ENCODE data around the gene TMEM59. TPM values are rescaled to one million over a fixed set of nuclear protein-coding genes. Genes with fewer than 3 reads are reported as not detected.
"Not testable (repeated sequence)": the region's sequence is repeated elsewhere in the genome, so short reads cannot be mapped to it uniquely, and the experiment has no call there.

Gene TMEM59
- 10 to 100 TPM; 89.4 to 97.7 TPM for total RNA-seq

GRCh38 chr1:54052934-54053744 is at the start of gene TMEM59, which contains the start of gene TCEANC2:
TSS of gene TMEM59 (minus strand) at chr1:54053204. CDS start at chr1:54053188, 16 bp downstream.
TSS of gene TCEANC2 (plus strand) at chr1:54053608. CDS start at chr1:54054423, 815 bp downstream.
- peak; percentile 97 for DNase-seq
- Mint-ChIP-seq H3K9me3 (no peaks in the 10 kb centered on the region), H3K4me1 (peaks cover 36% of the 10 kb centered on the region), H3K36me3 (peaks cover 20% of the 10 kb centered on the region), H3K27me3 (no peaks in the 10 kb centered on the region), H3K4me3 (no peak within 1 kb of the TSS), H3K27ac (no peak within 1 kb of the TSS)

GRCh38 chr1:54100500-54100899 is 47.5 kb upstream of the TMEM59 start:
- H3K27ac Mint-ChIP-seq, result no peak overlapping the region
- H3K27me3 Mint-ChIP-seq, result no peaks in the 10 kb centered on the region
- no peak for DNase-seq
- H3K36me3 Mint-ChIP-seq, result peaks cover 24% of the 10 kb centered on the region
- H3K4me3 Mint-ChIP-seq, result no peak overlapping the region
- no peaks in the 10 kb centered on the region for H3K9me3 Mint-ChIP-seq
- H3K4me1 Mint-ChIP-seq, result no peaks in the 10 kb centered on the region

- no peak for DNase-seq
- no peaks in the 10 kb centered on the region for H3K9me3 Mint-ChIP-seq
- H3K27ac Mint-ChIP-seq, result no peak overlapping the region
- peaks cover 24% of the 10 kb centered on the region for H3K36me3 Mint-ChIP-seq
- no peak overlapping the region for H3K4me3 Mint-ChIP-seq
- H3K4me1 Mint-ChIP-seq, result no peaks in the 10 kb centered on the region
- no peaks in the 10 kb centered on the region for H3K27me3 Mint-ChIP-seq
These were observed 46.1 kb upstream of the TMEM59 start for GRCh38 chr1:54099061-54099610.

GRCh38 chr1:54096877-54097240 is 43.9 kb upstream of the TMEM59 start:
- H3K36me3 Mint-ChIP-seq, result peaks cover 12% of the 10 kb centered on the region
- no peaks in the 10 kb centered on the region for H3K9me3 Mint-ChIP-seq
- H3K4me3 Mint-ChIP-seq, result no peak overlapping the region
- no peak for DNase-seq
- H3K27ac Mint-ChIP-seq, result no peak overlapping the region
- no peaks in the 10 kb centered on the region for H3K4me1 Mint-ChIP-seq
- H3K27me3 Mint-ChIP-seq, result no peaks in the 10 kb centered on the region

GRCh38 chr1:54096227-54096876 is 43.3 kb upstream of the TMEM59 start:
- DNase-seq, result no peak
- H3K27ac Mint-ChIP-seq, result no peak overlapping the region
- no peaks in the 10 kb centered on the region for H3K27me3 Mint-ChIP-seq
- H3K4me3 Mint-ChIP-seq, result no peak overlapping the region
- H3K4me1 Mint-ChIP-seq, result no peaks in the 10 kb centered on the region
- no peaks in the 10 kb centered on the region for H3K9me3 Mint-ChIP-seq
- H3K36me3 Mint-ChIP-seq, result peaks cover 9% of the 10 kb centered on the region

GRCh38 chr1:54095546-54096226 is 42.7 kb upstream of the TMEM59 start:
- Mint-ChIP-seq H3K4me3 (no peak overlapping the region), H3K27ac (no peak overlapping the region), H3K4me1 (no peaks in the 10 kb centered on the region), H3K27me3 (no peaks in the 10 kb centered on the region), H3K36me3 (peaks cover 5% of the 10 kb centered on the region), H3K9me3 (no peaks in the 10 kb centered on the region)
- DNase-seq, result no peak

- H3K27me3 Mint-ChIP-seq, H3K9me3 Mint-ChIP-seq, H3K36me3 Mint-ChIP-seq, DNase-seq, H3K4me3 Mint-ChIP-seq, H3K27ac Mint-ChIP-seq, H3K4me1 Mint-ChIP-seq: not testable (repeated sequence)
These were observed 41.7 kb upstream of the TMEM59 start for GRCh38 chr1:54094730-54095105.

GRCh38 chr1:54094001-54094729 is 41.2 kb upstream of the TMEM59 start:
- Mint-ChIP-seq H3K27ac (peak overlapping the region; percentile 21), H3K4me1 (no peaks in the 10 kb centered on the region), H3K4me3 (no peak overlapping the region), H3K36me3 (peaks cover 5% of the 10 kb centered on the region), H3K9me3 (no peaks in the 10 kb centered on the region), H3K27me3 (no peaks in the 10 kb centered on the region)
- DNase-seq, result no peak

- Mint-ChIP-seq H3K36me3 (peaks cover 3% of the 10 kb centered on the region), H3K9me3 (no peaks in the 10 kb centered on the region), H3K27me3 (no peaks in the 10 kb centered on the region), H3K4me1 (no peaks in the 10 kb centered on the region), H3K27ac (no peak overlapping the region), H3K4me3 (no peak overlapping the region)
- DNase-seq, result no peak
These were observed 38.7 kb upstream of the TMEM59 start for GRCh38 chr1:54091666-54092065.

- Mint-ChIP-seq H3K4me3 (no peak overlapping the region), H3K27me3 (no peaks in the 10 kb centered on the region), H3K9me3 (no peaks in the 10 kb centered on the region), H3K4me1 (no peaks in the 10 kb centered on the region), H3K36me3 (no peaks in the 10 kb centered on the region), H3K27ac (no peak overlapping the region)
- no peak for DNase-seq
These were observed 35.4 kb upstream of the TMEM59 start for GRCh38 chr1:54088385-54088784.

- DNase-seq, result no peak
- Mint-ChIP-seq H3K27ac (no peak overlapping the region), H3K9me3 (no peaks in the 10 kb centered on the region), H3K36me3 (no peaks in the 10 kb centered on the region), H3K27me3 (no peaks in the 10 kb centered on the region), H3K4me1 (peaks cover 1% of the 10 kb centered on the region), H3K4me3 (no peak overlapping the region)
These were observed 33.8 kb upstream of the TMEM59 start for GRCh38 chr1:54086754-54087153.

GRCh38 chr1:54084794-54085193 is 31.8 kb upstream of the TMEM59 start:
- no peaks in the 10 kb centered on the region for H3K36me3 Mint-ChIP-seq
- no peak overlapping the region for H3K4me3 Mint-ChIP-seq
- H3K9me3 Mint-ChIP-seq, result no peaks in the 10 kb centered on the region
- no peak for DNase-seq
- no peaks in the 10 kb centered on the region for H3K27me3 Mint-ChIP-seq
- H3K27ac Mint-ChIP-seq, result no peak overlapping the region
- H3K4me1 Mint-ChIP-seq, result peaks cover 6% of the 10 kb centered on the region

GRCh38 chr1:54081306-54082270 is 28.6 kb upstream of the TMEM59 start:
- Mint-ChIP-seq H3K27me3 (no peaks in the 10 kb centered on the region), H3K4me1 (peaks cover 13% of the 10 kb centered on the region), H3K9me3 (no peaks in the 10 kb centered on the region), H3K4me3 (no peak overlapping the region), H3K36me3 (peaks cover 2% of the 10 kb centered on the region), H3K27ac (no peak overlapping the region)
- peak; percentile 52 for DNase-seq

GRCh38 chr1:54080598-54081049 is 27.6 kb upstream of the TMEM59 start:
- DNase-seq, result no peak
- Mint-ChIP-seq H3K4me3 (no peak overlapping the region), H3K36me3 (peaks cover 2% of the 10 kb centered on the region), H3K9me3 (no peaks in the 10 kb centered on the region), H3K27ac (no peak overlapping the region), H3K4me1 (peaks cover 13% of the 10 kb centered on the region), H3K27me3 (no peaks in the 10 kb centered on the region)
